ENCODE measurements around the gene P2RY13. TPM values are rescaled to one million over a fixed set of nuclear protein-coding genes. Genes with fewer than 3 reads are reported as not detected.

Gene P2RY13
- total and polyA plus RNA-seq, 10 of the 15 experiments (the other 5 are each of a cell fraction or from before 2014, with no cell fraction given), result not detected

DNA sequence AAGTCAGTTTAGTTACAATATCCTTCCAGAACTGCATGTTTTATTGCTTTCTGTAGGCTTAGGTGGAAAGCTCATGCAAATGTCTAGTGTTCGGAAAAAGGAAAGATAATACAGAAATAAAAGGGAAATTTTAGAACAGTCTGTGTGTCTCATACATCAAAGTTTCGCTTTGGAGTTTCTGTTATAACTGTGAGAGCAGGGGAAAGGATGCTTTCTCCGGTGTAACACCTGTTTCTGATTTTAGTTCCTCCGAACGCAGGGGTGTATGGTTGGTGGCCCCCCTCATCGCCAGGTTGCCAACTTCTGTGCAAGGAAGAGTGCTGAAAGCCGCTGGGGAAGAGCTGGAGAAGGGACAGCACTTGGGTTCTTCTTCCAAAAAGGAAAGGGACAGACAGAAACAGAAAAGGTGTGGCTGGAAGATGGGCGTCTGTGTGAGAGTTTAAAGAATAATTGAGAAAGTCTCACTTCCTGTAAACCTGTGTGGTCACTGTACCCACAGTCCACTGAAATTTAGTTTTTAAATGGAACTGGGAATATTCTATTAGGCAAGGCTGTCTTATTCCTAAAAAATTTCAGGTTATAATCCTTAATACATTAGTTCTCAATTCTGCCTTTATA, 48.5 kb upstream of the P2RY13 start:
- Histone ChIP-seq H3K36me3 (ENCODE audit: control insufficient read depth in 2 of 2, insufficient read depth in 2 of 2, low read length in 1 of 2) (no peaks in the 10 kb centered on the region), H3K27me3 (replicated peaks in 1 of 2; ENCODE audit: control insufficient read depth in 2 of 2, insufficient read depth in 2 of 2, low read length in 1 of 2) (no peaks in the 10 kb centered on the region), H3K79me2 (ENCODE audit: control insufficient read depth, insufficient read depth, low read length) (no peaks in the 10 kb centered on the region), H3K9me3 (replicated peaks; ENCODE audit: control insufficient read depth, insufficient read depth, low read length) (no peaks in the 10 kb centered on the region), H3K9ac (ENCODE audit: control insufficient read depth, insufficient read depth, low read length) (peak overlapping the region; percentile 25; the same call in 1 of the 2 replicates), H3K27ac (ENCODE audit: control insufficient read depth, insufficient read depth) (no peak overlapping the region; the same call in 1 of the 2 replicates), H4K20me1 (ENCODE audit: control insufficient read depth, insufficient read depth) (no peaks in the 10 kb centered on the region), H3K4me2 (ENCODE audit: control insufficient read depth, insufficient read depth) (peak overlapping the region; percentile 83), H3K4me3 (peak overlapping the region; percentile 60), H2AFZ (ENCODE audit: control insufficient read depth, low read depth, low read length) (peak overlapping the region; percentile 65), H3K4me1 (ENCODE audit: control insufficient read depth, insufficient read depth, low read length) (peaks cover 14% of the 10 kb centered on the region; the same call in 1 of the 2 replicates)
- DNase-seq (ENCODE audit: low read depth, low spot score) (no peak), FAIRE-seq (peak; percentile 94), ATAC-seq (peak; percentile 68)
- intact Hi-C loops (cut with micrococcal nuclease; ENCODE audit: unreplicated experiment), result loop anchor here (2.0 kb wide), 1 partner anchor 49 kb away; no protein-coding TSS in a partner anchor
- in situ Hi-C loops (cut with MboI), result no loop called here
- BruUV-seq (replicated peaks), result no TSS peak
- WGBS (ENCODE audit: insufficient coverage, insufficient replicate concordance, low lambda C conversion rate, missing lambda C conversion rate), result 1% methylated on average over 8 of the region's 8 CpGs
- TF ChIP-seq NFIC (IDR thresholded peaks at IDR 0.05; ENCODE audit: low read depth, low read length) (peak; percentile 60; the same call in 1 of the 2 replicates), IKZF2 (IDR thresholded peaks at IDR 0.05) (peak in 1 of 2 experiments; percentile 40; a peak in 2 of 4 replicates), ZNF622 (IDR thresholded peaks at IDR 0.05) (no peak), EED (IDR thresholded peaks at IDR 0.05; ENCODE audit: low read depth) (peak; percentile 81), TCF3 (IDR thresholded peaks at IDR 0.05; ENCODE audit: borderline replicate concordance, insufficient read depth, low read depth, low read length) (0 out of 2 replicates have a peak, but pooled peaks have one; percentile 39), MEF2A (IDR thresholded peaks at IDR 0.05; ENCODE audit: insufficient read depth, low read depth, low read length) (no peak), FOS (IDR thresholded peaks at IDR 0.05; ENCODE audit: borderline replicate concordance, extremely low read depth, insufficient read length) (no peak), MXI1 (IDR thresholded peaks at IDR 0.05; ENCODE audit: low read depth, low read length) (no peak), RUNX3 (IDR thresholded peaks at IDR 0.05; ENCODE audit: low read length) (peak; percentile 59), CBFB (IDR thresholded peaks at IDR 0.05; ENCODE audit: low read depth) (peak; percentile 32; the same call in 1 of the 2 replicates), SPI1 (IDR thresholded peaks at IDR 0.05; ENCODE audit: borderline replicate concordance, insufficient read depth, low read depth, low read length) (peak; percentile 63; the same call in 1 of the 2 replicates), ETV6 (conservative IDR thresholded peaks at IDR 0.05 in 1 of 2, IDR thresholded peaks at IDR 0.05 in 1 of 2; ENCODE audit: borderline replicate concordance in 1 of 2, low read depth in 1 of 2) (peak in 1 of 2 experiments; percentile 41; a peak in 1 of 4 replicates), ZNF207 (IDR thresholded peaks at IDR 0.05; ENCODE audit: borderline replicate concordance) (no peak)
- TF ChIP-seq, protein P1, sequence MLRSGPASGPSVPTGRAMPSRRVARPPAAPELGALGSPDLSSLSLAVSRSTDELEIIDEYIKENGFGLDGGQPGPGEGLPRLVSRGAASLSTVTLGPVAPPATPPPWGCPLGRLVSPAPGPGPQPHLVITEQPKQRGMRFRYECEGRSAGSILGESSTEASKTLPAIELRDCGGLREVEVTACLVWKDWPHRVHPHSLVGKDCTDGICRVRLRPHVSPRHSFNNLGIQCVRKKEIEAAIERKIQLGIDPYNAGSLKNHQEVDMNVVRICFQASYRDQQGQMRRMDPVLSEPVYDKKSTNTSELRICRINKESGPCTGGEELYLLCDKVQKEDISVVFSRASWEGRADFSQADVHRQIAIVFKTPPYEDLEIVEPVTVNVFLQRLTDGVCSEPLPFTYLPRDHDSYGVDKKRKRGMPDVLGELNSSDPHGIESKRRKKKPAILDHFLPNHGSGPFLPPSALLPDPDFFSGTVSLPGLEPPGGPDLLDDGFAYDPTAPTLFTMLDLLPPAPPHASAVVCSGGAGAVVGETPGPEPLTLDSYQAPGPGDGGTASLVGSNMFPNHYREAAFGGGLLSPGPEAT (IDR thresholded peaks at IDR 0.05; ENCODE audit: low read depth), result 0 out of 2 replicates have a peak, but pooled peaks have one; percentile 12
- ChIA-PET CTCF (interaction anchor here (0.7 to 3.0 kb wide), 8 partner anchors 9 to 541 kb away, joined by 3 to 39 read pairs (median 5); no protein-coding TSS in a partner anchor), RAD21 (ENCODE audit: unreplicated experiment) (interaction anchor here (1.8 kb wide), 1 partner anchor 62 kb away, joined by 5 read pairs; no protein-coding TSS in a partner anchor), POLR2A (no interaction called here), SMC1A (ENCODE audit: uncharacterized antibody, unreplicated experiment) (interaction anchor here (2.1 kb wide), 1 partner anchor 14 kb away, joined by 7 read pairs; no protein-coding TSS in a partner anchor)
